Endothelial cell (in vitro differentiated cells): ENCODE data around the gene PUDP. TPM values are rescaled to one million over a fixed set of nuclear protein-coding genes. Genes with fewer than 3 reads are reported as not detected.
A peak's percentile ranks its signal among the peaks of the same experiment; 100 is the strongest.

Experiments
- DNase-seq: peaks from one replicate; pipeline ENCODE4 v3.0.0; 2021; ENCODE audit warnings: low spot score
- H3K27ac Mint-ChIP-seq: one replicate; pipeline ENCODE4 v1.8.0; 2021; ENCODE audit warnings: mixed read lengths, inconsistent platforms; ENCODE audit not compliant: unreplicated experiment
- H3K27me3 Mint-ChIP-seq: one replicate; pipeline ENCODE4 v1.8.0; 2021; ENCODE audit warnings: mild to moderate bottlenecking, moderate library complexity, mixed read lengths, inconsistent platforms; ENCODE audit not compliant: unreplicated experiment
- H3K36me3 Mint-ChIP-seq: one replicate; pipeline ENCODE4 v1.8.0; 2021; ENCODE audit warnings: mild to moderate bottlenecking, low read depth, mixed read lengths, inconsistent platforms; ENCODE audit not compliant: unreplicated experiment
- H3K4me1 Mint-ChIP-seq: one replicate; pipeline ENCODE4 v1.8.0; 2021; ENCODE audit warnings: mild to moderate bottlenecking, mixed read lengths, inconsistent platforms; ENCODE audit not compliant: unreplicated experiment
- H3K4me3 Mint-ChIP-seq: one replicate; pipeline ENCODE4 v1.8.0; 2021; ENCODE audit warnings: mild to moderate bottlenecking, mixed read lengths, inconsistent platforms; ENCODE audit not compliant: unreplicated experiment
- H3K9me3 Mint-ChIP-seq: one replicate; pipeline ENCODE4 v1.8.0; 2021; ENCODE audit warnings: mixed read lengths, inconsistent platforms; ENCODE audit not compliant: unreplicated experiment
- total RNA-seq: library from RNA; stranded (reverse); fragmentation: NEBNext Ultra II Directional; extraction: Animal tissue kit (Norgen Biotek cat#: 25700); gene quantifications from one replicate; pipeline ENCODE4 v1.2.1, GENCODE V29; 2021; ENCODE audit not compliant: unreplicated experiment
- TF ChIP-seq, protein P1 (sequence below): fragments of 200-600 bp; sonication (generic); IDR thresholded peaks from one replicate; pipeline ENCODE4 v1.5.0; 2021; ENCODE audit warnings: antibody characterized with exemption; ENCODE audit not compliant: unreplicated experiment

Gene PUDP
- total RNA-seq, 1 donor from 2014 or later = 45.0 TPM

DNA sequence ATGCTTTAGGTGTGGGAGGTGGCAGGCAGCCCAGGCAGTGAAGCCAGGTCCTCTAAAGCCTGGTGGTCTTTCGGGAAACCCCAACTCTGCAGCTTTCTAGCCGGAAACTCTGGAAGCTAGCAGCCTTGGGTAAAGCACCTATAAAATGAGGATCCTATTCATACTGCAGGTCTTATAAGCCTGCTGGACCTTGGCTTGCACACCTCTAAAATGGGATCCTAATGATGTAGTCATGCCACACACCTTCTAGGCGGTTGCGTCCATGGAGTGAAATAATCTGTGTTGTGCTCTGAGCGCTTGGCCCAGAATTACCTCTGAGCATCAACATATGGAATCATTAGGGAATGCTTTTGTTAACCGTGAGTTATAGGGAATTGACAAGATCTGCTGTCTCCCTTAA is 36.4 kb downstream of the PUDP start:
- H3K4me3 Mint-ChIP-seq = no peak overlapping the region
- peaks cover 20% of the 10 kb centered on the region for H3K4me1 Mint-ChIP-seq
- no peak overlapping the region for H3K27ac Mint-ChIP-seq
- DNase-seq = no peak
- H3K36me3 Mint-ChIP-seq = no peaks in the 10 kb centered on the region
- H3K9me3 Mint-ChIP-seq = no peaks in the 10 kb centered on the region
- TF ChIP-seq, protein P1, sequence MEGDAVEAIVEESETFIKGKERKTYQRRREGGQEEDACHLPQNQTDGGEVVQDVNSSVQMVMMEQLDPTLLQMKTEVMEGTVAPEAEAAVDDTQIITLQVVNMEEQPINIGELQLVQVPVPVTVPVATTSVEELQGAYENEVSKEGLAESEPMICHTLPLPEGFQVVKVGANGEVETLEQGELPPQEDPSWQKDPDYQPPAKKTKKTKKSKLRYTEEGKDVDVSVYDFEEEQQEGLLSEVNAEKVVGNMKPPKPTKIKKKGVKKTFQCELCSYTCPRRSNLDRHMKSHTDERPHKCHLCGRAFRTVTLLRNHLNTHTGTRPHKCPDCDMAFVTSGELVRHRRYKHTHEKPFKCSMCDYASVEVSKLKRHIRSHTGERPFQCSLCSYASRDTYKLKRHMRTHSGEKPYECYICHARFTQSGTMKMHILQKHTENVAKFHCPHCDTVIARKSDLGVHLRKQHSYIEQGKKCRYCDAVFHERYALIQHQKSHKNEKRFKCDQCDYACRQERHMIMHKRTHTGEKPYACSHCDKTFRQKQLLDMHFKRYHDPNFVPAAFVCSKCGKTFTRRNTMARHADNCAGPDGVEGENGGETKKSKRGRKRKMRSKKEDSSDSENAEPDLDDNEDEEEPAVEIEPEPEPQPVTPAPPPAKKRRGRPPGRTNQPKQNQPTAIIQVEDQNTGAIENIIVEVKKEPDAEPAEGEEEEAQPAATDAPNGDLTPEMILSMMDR = no peak
- H3K27me3 Mint-ChIP-seq = no peaks in the 10 kb centered on the region

DNA sequence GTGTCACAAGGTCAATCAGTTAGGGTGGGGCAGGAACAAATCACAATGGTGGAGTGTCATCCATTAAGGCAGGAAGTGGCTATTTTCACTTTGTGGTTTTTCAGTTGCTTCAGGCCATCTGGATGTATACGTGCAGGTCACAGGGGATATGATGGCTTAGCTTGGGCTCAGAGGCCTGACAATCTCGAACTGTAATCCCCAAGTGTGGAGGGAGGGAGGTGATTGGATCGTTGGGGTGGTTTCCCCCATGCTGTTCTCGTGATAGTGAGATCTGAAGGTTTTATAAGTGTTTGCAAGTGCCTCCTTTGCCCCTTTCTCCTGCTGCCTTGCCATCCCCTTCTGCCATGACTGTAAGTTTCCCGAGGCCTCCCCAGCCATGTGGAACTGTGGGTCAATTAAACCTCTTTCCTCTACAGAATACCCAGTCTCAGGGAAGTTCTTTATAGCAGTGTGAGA is 37.1 kb downstream of the PUDP start:
- peaks cover 20% of the 10 kb centered on the region for H3K4me1 Mint-ChIP-seq

DNA sequence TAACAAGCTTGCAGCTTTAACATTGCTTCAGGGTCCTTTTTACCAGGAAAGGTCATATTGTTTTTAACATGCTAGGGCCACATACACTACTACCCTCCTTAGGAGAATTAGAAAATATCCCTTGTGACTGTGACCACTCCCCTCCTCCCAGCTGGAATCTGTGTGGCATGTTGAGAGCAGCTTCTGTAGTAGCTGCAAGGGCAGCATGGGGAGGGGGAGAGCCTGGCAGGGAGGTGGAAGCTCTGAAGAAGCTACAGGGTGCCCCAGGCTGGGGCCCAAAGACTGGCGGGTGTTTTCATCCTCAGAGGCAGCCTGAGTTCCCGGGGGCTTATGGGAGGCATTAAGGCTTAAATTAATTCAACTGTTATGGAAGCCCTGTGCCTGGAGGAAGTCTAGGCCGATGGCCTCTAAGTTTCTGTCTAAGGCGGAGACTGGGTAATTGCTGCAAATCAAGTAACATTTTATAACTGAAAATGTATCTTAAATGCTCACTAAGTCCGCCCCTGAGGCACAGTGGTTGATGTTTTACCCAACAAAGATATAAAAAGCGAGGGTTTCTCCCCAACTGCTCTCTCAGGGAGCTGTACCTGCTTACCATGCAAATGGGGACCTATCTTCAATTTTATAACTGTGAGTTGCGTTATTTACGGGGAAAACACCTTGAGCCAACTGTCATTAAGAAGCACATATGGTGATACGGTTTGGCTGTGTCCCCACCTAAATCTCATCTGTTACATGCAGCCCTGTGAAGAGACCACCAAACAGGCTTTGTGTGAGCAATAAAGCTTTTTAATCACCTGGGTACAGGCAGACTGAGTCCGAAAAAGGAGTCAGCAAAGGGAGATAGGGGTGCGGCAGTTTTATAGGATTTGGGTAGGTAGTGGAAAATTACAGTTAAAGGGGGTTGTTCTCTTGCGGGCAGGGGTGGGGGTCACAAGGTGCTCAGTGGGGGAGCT is 37.8 kb downstream of the PUDP start:
- DNase-seq = no peak
- H3K27me3 Mint-ChIP-seq = no peaks in the 10 kb centered on the region
- H3K4me1 Mint-ChIP-seq = peaks cover 20% of the 10 kb centered on the region
- peak overlapping the region; percentile 31 for H3K4me3 Mint-ChIP-seq
- TF ChIP-seq, protein P1 = no peak
- H3K27ac Mint-ChIP-seq = peak overlapping the region; percentile 98
- H3K9me3 Mint-ChIP-seq = no peaks in the 10 kb centered on the region
- H3K36me3 Mint-ChIP-seq = no peaks in the 10 kb centered on the region

More for the DNA sequence above, 37.1 kb downstream of the PUDP start:
- Mint-ChIP-seq H3K27me3 (no peaks in the 10 kb centered on the region), H3K9me3 (no peaks in the 10 kb centered on the region), H3K36me3 (no peaks in the 10 kb centered on the region), H3K4me3 (peak overlapping the region; percentile 31), H3K27ac (peak overlapping the region; percentile 98)
- TF ChIP-seq, protein P1 = no peak
- no peak for DNase-seq

DNA sequence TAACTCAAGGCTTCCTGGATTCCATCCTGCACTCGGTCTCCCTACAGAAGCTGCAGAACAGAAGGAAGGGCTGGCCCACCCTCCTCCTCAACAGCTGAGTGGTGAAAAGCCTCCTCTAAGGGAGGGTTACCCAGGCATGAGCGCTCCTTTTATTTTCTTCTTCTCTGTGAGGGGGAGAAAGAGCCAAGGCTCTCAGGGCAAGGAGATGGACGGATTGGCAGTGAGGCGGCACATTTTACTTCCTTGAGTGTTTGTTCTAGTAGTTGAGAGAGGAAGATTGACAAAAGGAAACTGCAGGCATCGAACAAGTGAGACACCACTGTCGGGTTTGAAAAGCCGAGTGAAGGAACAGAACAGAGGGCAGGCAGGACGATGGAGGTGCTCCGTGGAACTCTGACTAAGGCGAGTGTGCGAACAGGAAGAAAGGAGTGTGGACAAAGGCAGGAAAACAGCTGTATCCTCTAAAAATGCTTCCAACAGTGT is 38.9 kb downstream of the PUDP start:
- no peaks in the 10 kb centered on the region for H3K9me3 Mint-ChIP-seq
- TF ChIP-seq, protein P1 = no peak
- no peaks in the 10 kb centered on the region for H3K27me3 Mint-ChIP-seq
- peak overlapping the region; percentile 64 for H3K4me3 Mint-ChIP-seq
- DNase-seq = peak; percentile 15
- H3K27ac Mint-ChIP-seq = peak overlapping the region; percentile 98
- H3K36me3 Mint-ChIP-seq = no peaks in the 10 kb centered on the region
- peaks cover 20% of the 10 kb centered on the region for H3K4me1 Mint-ChIP-seq

DNA sequence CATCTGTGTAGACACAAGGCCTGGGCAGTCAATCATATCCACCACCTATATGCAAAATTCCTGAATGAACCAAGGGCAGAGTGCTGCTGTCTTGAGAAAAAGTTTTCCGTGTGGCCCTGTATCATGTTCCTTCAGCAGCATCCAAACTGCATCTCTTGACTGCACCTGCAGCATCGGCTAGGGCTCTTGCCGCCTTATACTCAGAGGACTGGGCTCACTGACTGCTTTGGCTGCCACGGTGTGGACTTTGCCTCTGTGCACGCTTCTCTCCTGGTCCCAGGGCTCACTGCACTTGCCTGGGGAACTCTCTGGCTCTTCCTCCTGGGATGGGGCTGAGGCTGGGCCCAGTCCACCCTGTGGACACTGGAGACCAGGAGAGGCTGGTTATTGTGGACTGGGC is 39.9 kb downstream of the PUDP start:
- H3K27ac Mint-ChIP-seq = peak overlapping the region; percentile 24
- no peaks in the 10 kb centered on the region for H3K27me3 Mint-ChIP-seq

More for the DNA sequence above, 39.9 kb downstream of the PUDP start:
- TF ChIP-seq, protein P1 = no peak
- Mint-ChIP-seq H3K36me3 (peaks cover 4% of the 10 kb centered on the region), H3K4me3 (no peak overlapping the region), H3K4me1 (peaks cover 20% of the 10 kb centered on the region), H3K9me3 (no peaks in the 10 kb centered on the region)
- DNase-seq = no peak
